Stimulated activated CD8-positive, alpha-beta memory T cell treated with anti-CD3 and anti-CD28 coated beads, Interleukin-7, amount 100 ng/mL, for 4 hours (primary cell): ENCODE data around the gene INTS1.
"Not testable (repeated sequence)": the region's sequence is repeated elsewhere in the genome, so short reads cannot be mapped to it uniquely, and the experiment has no call there.

ENCODE experiments used
- DNase-seq, 2 donors: peaks; one replicate each; pipeline ENCODE4 v3.0.0-alpha.2; 2020; ENCODE audit warnings: low read depth in 2 of 2

Gene INTS1

DNA sequence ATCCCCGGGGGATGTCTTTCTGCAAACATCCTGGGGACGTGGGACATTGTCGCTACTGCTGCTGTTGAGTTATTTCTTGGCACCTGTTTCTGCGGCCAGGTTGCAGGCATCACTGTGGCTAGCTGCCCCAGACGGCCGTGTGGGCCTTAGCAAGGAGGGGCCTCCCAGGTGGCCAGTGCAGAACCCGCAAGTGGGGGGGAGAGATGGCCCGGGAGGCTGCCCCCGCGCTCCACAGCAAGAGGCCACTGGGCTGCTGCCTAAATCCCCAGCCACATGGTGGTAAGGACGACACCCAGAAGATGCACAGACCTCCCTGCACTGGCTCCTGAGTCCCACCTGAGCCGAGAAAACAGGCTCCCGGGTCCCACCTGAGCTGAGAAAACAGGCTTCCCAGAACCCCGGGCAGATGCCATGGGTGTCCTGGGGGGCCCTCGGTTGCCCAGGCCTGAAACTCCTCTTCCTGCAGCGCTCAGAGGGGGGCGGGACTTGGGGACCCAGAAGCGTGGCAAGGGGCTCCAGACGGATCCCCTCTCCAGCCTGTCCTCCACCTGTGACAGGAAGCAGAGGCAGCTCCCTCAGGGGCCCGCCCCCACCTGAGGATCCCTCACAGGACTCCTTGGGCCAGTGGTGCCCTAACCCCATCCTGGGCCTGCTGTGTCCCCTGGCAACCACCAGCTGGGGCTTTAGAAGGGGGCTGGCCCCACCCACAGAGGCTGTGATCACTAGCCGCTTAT lies 25.4 kb upstream of the INTS1 start:
- no peak for DNase-seq

DNA sequence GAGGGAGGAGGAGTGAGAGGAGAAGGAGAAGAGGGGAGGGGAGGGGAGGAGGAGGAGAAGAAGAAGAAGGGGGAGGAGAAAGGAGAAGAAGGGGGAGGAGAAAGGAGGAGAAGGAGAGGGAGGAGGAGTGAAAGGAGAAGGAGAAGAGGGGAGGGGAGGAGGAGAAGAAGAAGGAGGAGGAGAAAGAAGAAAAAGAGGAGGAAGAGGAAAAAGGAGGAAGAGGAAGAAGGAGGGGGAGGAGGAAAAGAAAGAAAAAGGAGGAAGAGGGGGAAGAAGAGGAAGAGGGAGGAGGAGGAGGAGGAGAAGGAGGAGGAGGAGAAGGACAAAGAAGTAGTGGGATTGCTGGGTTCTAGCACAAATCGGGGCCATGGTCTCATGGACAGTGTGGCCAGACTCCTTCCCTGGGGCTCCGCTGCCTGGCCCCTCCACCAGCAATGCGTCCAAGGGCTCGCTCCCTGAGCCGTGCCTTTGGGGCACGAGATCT lies 22.1 kb upstream of the INTS1 start:
- no peak for DNase-seq

DNA sequence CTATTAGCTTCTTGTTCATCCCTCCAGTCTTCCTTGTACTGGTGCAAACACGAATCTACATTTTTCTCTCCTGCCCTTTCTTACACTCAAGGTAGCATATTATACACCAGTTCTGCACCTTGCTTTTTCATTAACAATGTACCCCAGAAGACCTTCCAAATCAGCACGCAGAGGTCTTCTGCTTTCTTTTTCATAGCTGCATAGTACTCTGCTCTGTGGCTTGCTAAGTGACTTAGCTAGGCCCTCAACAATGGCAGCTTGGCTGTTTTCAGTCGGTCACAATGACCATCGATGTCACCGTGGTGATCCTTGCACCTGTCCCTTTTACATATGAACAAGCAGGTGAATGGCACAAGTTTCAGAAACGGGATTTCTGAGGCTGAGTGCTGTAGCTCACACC lies 21.2 kb upstream of the INTS1 start:
- no peak for DNase-seq

DNA sequence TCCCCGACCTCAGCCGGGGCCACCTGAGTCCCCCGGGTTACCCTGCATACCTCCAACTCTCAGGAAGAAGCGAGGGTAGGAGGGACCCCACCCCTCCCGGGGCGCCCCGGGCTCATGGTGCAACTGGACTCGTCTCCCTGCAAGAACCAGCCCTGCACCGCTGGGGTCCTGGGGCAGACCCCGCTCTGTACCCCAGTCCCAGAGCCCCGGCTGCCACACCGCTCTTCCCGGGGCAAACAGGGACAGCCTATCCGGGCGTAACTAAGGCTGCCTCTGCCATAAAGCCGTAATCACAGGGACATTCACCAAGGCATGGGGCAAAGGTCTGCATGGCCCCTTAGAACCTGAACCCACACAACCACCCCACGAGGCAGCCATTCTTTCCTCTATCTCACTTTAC lies 19.7 kb upstream of the INTS1 start:
- DNase-seq, result no peak

DNA sequence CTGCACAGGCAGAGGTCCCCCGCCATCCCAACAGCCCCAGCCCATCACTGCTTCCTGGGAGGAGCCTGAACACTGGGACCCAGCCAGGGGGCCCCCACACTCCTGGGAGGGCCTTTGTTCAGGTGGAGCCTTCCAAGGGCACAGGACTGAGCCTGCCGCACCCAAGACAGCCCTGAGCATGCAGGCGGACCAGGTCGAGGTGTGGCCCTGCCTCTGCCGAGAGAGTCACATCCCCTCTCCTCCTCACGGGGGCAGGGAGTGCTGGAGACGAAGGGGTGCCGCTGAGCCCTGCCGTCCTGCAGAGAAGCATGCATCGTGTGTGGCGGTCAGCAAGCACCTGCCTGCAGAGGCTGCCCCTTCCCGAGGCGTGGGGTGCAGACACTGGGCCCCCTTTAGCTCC lies 19.0 kb upstream of the INTS1 start:
- no peak for DNase-seq

DNA sequence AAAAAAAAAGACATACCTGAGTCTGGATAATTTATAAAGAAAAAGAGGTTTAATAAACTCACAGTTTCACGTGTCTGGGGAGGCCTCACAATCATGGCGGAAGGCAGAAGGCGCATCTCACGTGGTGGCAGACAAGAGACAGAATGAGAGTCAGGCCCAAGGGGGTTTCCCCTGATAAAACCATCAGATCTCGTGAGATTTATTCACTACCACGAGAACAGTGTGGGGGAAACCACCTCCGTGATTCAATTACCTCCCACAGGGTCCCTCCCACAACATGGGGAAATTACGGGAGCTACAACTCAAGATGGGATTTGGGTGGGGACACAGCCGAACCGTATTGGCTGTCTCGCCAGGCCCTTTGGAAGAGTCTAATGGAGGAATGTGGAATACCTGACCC lies 17.3 kb upstream of the INTS1 start:
- no peak for DNase-seq

DNA sequence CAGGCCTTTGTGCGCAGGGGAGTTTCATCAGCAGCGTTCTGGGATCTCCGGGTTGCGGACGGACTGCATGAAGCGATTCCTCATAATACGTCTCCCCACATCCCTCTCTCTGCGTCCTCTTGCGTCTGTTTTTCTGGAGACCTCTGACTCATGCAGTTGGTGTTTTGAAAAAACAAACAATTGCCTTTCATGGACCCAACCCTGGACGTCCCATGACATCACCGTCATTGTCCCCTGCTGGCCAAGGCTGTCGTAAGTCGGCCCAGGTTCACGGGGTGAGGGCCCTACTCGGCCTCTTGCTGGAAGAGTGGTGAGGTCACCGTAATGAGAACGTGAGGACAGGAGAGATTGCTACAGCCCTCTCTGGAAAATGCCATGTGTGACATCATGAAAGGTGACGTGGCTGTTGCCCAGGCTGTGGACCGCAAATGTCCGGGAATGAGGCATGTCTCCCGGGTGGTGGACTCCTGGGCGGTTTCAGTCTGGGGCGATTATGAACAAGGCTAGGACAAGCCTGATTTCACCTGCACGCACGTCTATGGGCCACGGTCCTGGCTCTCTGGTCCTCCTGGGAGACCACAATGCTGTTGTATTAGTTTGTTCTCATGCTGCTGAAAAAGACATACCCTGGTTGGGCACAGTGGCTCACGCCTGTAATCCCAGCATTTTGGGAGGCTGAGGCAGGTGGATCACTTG lies 16.5 kb upstream of the INTS1 start:
- no peak for DNase-seq

DNA sequence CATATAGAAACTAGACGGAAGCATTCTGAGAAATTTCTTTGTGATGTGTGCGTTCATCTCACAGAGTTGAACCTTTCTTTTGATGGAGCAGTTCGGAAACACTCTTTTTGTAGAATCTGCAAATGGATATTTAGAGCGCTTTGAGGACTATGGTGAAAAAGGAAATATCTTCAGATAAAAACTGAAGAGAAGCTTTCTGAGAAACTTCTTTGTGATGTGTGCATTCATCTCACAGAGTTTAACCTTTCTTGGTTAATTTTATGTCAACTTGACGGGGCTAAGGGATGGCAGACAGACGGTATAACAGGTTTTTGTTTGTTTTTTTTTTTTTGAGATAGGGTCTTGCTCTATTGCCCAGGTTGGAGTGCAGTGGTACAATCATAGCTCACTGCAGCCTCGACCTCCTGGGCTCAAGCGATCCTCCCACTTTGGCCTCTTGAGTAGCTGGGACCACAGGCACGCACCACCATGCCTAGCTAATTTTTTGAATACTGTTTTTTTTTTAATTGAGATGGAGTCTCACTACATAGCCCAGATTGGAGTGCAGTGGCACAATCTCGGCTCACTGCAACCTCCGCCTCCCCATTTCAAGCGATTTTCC lies 15.2 kb upstream of the INTS1 start:
- DNase-seq, result not testable (repeated sequence)

DNA sequence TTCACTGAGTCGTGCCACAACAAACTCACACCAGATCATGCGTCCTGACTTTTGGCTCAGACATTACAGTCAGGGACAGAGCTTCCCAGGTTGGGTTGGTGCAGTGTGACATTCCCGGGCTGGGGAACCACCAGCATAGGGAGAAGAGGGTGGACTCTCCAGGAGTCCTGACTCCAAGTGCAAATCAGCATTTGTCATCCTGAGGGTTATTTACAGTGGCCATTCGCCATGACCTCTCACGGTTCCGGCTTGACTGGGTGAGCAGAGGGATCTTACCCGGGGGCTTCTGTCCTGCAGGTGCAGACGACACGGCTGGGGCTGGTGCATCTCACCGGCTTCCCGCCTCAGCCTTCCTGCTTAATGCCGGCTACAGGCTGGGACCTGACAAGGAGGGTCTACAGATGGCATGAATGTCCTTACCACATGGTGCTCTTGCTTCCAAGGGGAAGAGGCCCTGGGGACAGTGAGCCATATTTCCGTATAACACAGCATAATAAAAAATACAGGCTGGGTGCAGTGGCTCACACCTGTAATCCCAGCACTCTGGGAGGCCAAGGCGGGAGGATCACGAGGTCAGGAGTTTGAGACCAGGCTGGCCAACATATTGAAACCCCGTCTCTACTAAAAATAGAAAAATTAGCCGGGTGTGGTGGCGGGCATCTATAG lies 12.5 kb upstream of the INTS1 start:
- no peak for DNase-seq

DNA sequence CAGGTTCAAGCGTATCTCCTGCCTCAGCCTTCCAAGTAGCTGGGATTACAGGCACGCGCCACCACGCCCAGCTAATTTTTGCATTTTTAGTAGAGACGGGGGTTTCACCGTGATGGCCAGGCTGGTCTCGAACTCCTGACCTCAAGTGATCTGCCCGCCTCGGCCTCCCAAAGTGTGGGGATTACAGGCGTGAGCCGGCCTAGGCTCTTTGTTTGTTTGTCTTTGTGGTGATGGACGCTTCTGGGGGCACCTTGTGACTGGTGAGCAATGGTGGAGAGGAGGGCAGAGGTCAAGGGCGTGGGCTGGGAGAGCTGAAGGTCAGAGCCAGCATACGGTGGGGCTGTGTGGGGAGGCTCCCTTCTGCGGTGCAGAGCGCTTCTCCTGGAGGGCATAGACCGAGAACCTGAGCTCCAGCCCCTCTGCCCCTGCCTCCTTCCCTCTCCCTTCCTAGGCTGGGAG lies 11.3 kb upstream of the INTS1 start:
- not testable (repeated sequence) for DNase-seq

DNA sequence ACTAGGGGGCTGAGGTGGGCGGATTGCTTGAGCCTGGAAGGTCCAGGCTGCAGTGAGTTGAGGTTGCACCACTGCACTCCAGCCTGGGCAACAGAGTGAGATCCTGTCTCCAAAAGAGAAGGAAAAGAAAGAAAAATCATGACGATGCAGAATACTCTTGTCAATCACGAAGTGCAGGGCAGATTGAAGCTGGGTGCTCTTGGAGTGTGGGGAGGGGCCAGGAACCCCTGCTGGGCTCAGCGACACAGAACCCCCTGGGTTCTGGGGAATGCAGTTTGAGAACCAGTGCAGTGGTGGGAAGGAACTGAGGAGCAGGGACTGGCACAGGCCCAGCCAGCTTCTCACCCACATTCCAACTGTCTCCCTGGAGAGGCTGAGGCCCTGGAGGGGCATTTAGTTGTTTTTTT lies 10.8 kb upstream of the INTS1 start:
- no peak for DNase-seq

DNA sequence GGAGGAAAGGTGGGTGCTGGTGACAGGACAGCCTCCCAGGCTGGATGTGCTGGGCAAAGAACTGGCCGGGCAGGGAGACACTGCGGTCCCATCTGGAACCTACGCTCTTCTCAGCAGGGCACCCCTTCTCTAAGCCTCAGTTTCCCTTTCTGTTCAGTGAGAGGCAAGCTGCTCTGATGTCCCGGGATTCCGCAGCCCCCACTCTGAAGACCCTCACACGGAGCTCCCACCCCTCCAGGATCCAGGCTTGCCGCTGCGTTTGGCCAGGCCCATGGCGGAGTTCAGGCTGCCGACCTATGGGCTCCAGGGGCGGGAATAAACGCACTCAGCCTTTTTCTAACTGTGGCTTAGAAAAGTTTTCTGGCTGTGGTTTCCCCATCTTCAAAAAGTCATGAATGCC lies 10.2 kb upstream of the INTS1 start:
- no peak for DNase-seq

DNA sequence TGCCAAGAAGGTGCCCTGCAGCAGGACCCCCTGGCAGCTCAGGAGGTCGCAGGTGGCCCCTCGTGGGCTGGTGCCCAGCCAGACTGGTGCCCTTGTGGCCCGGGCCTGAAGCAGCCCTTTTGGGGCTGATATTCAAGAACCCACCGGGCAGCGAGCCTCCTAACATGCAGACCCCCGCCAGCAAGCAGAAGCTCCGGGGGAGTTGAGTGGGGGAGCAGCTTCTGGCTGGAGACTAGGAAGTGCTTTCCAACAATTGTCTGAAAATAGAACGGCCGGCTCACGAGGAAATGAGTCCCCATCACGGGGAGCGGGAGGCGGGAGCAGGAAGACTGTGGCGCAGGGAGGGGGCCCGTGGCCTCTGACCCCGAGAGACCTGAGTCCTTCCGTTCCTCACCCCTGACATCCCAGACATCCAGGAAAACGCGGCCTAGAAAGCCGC lies 9.5 kb upstream of the INTS1 start:
- DNase-seq, result no peak

DNA sequence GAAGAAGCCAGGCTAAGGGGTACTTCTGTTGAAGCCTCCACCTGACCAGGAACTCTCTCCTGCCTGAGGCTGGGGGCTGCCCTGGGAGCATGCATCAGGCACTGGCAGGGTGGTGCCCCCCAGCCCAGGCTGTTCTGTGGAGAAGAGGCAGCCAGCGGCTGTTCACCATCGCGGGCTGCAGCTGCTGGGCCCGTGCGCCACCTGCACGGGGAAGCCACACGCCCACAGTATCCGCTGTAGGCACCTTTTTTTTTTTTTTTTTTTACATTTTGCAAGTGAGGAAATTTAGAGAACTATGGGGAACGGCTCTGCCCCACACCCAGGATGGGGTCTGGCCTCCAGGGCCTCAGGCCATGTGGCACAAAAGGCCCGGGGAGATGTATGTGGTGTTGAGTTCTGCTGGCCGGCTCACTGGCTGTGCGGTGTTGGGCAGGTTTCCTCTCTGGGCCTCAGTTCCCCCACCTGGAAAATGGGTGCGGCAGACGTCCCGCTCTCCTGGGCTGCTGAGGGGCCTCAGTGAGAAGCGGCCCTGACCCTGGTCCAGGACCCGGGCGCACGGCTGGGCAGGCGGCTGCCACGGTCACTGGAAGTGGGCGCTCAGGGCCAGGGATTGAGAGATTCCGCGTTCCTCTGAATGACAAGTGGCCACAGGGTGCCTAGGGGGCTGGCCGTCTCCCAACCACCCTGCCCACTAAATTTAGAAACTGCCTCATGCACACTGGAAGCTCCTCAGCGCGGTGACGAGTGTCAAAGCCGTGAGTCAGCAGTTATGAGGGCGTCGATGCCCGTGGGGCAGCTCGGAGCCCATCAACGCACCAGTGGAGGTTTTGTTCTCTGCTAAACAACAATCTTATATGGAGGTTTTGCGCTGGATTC lies 8.8 kb upstream of the INTS1 start:
- peak in 1 of 2 donors; percentile 44 for DNase-seq

DNA sequence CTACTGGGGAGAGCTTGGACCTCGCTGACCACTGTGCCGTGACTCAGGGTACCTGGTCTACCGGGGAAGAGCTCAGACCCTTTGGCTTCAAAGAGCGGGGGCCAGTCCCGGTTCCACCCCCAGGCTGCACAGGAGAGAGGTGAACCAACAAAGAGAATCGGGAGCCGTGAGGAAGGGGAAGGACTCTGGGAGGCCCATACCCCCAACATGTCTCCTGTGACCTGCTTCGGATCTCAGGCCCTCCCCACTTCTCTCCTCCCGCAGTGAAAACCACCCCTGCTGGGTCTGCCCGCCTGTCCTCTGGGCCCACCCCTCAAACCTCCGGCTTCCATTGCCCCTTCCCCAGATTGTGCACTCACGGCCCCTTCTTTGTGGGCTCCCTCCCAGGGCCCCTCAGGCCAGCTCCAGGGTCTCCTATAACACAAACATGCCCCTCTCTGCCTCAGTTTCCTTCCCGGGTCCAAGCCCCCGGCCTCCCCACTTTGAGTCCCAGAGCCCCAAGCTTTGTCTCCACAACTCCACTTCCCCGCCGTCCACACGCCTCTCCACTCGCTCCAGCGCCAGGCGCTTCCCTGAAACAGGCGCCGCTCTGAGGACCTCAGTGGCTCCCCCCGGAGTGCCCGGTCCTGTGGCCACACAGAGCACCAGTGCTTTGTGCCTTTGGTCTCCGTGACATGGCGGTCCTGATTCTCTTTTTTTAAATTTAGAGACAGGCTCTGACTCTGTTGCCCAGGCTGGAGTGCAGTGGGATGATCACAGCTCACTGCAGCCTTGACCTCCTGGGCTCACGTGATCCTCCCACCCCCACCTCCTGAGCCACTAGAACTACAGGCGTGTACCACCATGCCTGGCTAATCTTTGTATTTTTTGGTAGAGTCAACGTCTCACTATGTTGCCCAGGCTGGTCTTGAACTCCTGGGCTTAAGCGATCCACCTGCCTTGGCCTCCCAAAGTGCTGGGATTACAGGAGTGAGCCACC lies 7.5 kb upstream of the INTS1 start:
- DNase-seq, result no peak

DNA sequence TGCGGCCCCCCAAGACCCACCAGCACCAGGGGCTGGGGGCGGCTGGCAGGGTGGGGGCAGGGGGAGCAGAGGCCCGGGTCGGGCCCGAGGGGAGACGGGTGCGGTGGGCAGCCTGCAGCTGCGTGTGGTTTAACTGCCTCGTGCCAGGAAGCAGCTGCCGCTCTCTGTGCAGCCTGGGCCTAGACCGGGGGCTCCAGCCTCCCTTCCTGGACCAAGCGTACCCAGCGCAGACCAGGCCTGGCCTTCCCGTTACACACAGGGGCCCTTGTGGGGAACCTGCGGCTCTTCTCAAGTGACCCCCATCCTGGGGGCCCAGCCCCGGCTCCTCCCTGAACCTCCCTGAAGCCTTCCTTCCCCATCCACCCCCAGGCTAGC lies 6.6 kb upstream of the INTS1 start:
- DNase-seq, result no peak

DNA sequence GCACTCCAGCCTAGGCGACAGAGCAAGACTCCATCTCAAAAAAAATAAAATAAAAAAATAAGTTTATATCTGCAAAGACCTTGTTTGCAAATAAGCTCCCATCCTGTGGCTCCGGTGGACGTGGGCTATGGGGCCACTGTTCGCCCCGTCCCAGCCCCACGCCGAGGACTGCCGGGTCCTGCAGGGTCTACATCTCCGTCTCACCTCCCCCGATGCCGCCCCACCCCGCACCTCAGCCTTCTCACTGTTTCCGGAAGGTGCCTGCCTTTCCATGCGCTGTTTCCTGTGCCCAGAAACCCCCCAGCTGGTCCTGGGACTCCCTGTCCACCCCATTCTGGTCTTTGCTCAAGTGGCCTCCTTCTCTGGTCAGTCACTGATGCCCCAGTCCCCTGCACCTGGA lies 5.0 kb upstream of the INTS1 start:
- no peak for DNase-seq

DNA sequence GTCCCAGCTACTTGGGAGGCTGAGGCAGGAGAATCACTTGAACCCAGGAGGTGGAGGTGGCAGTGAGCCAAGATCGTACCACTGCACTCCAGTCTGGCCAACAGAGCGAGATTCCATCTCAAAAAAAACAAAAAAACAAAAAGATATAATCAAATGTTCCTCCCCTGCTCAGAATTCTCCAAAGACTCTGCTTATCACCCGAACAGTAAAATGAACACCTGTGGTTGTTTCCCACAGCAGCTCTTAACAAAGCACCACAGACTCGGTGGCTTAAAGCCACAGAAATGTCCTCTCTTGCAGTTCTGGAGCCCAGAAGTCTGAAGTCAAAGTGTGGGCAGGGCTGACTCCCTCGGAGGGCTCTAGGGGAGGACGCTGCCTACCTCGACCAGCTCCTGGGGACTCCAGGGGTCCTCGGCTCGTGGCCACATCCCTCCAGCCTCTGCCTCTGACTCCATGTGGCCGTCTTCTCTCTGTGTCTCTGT lies 4.1 kb upstream of the INTS1 start:
- no peak for DNase-seq

DNA sequence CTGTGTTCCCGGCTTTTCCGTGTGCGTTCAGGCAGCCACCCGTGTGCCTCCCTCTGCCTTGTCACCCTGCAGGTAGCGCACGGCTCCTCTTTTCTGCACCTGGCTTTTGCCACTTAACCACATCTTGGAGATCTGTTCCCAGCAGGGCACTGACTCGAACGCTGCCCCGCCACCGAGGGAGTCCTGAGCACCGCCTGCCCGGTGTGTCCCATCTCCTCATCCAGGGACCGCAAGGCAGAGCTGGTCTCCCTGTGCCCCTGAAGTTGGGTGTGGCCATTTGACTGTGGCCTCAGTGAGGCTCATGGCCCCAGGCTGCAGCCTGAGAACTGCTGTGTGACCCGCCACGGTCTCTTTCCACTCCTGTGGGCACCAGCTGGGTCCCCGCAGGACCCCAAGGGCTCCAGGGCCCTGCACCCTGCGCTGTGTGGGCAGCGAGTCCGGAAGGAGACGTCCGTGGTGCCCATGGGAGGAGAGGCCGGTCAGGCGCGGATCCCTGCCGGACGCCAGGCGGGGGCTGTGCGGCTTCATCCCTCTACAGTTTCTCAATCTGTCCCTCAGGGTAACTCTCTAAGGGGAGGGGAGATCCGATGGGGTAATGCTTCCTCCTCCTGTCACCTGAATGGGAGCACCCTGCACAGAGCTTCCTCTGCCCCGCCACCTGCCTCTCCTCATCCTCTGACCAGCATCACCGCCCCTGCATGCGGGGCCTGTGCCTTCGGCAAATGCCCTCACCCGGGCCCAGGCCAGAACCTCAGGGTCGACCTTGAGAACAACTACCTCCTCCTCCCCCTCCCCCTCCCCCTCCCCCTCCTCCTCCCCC lies 1.8 kb upstream of the INTS1 start:
- no peak for DNase-seq
